TTC549 (cell line): ENCODE results near the gene CAMTA2.

Experiments used
- FAIRE-seq: peaks from 2 replicates; lab custom pipeline; 2012; peaks lifted over from hg19 to GRCh38; lab: Jason Lieb, UNC

CAMTA2 gene

GRCh38 chr17:4999430-5000093, 12.1 kb upstream of the CAMTA2 start:
- FAIRE-seq = no peak

GRCh38 chr17:4998732-4999429, 11.4 kb upstream of the CAMTA2 start:
- no peak for FAIRE-seq

- FAIRE-seq = no peak
Observed at GRCh38 chr17:4998027-4998731, 10.7 kb upstream of the CAMTA2 start.

- FAIRE-seq = no peak
Observed at GRCh38 chr17:4997302-4998026, 10.0 kb upstream of the CAMTA2 start, which contains the start of the genes INCA1 and KIF1C. Gene INCA1 (minus strand): TSS chr17:4997522. CDS start chr17:4994437, 3,085 bp downstream. Gene KIF1C (plus strand): TSS chr17:4997950. CDS start chr17:5000247, 2,297 bp downstream.

- FAIRE-seq = no peak
Observed at GRCh38 chr17:4994081-4994595, 6.7 kb upstream of the CAMTA2 start.

GRCh38 chr17:4987767-4988567, 492 bp upstream of the CAMTA2 start:
- FAIRE-seq = no peak

- no peak for FAIRE-seq
Observed at GRCh38 chr17:4986403-4986802, 1.1 kb downstream of the CAMTA2 start.

- no peak for FAIRE-seq
Observed at GRCh38 chr17:4982305-4982704, 5.2 kb downstream of the CAMTA2 start.

GRCh38 chr17:4980644-4981216, 6.7 kb downstream of the CAMTA2 start:
- peak; percentile 9 for FAIRE-seq

- no peak for FAIRE-seq
Observed at GRCh38 chr17:4978726-4979125, 8.7 kb downstream of the CAMTA2 start.

GRCh38 chr17:4974115-4974670, 13.3 kb downstream of the CAMTA2 start:
- FAIRE-seq = no peak

GRCh38 chr17:4973256-4974114, 14.0 kb downstream of the CAMTA2 start:
- FAIRE-seq = no peak

GRCh38 chr17:4972752-4973151, 14.7 kb downstream of the CAMTA2 start:
- no peak for FAIRE-seq

- FAIRE-seq = no peak
Observed at GRCh38 chr17:4972322-4972721, 15.2 kb downstream of the CAMTA2 start.

GRCh38 chr17:4971826-4972225, 15.6 kb downstream of the CAMTA2 start:
- no peak for FAIRE-seq

GRCh38 chr17:4970273-4970672, 17.2 kb downstream of the CAMTA2 start:
- FAIRE-seq = no peak

GRCh38 chr17:4969551-4970173, 17.8 kb downstream of the CAMTA2 start:
- FAIRE-seq = no peak

- FAIRE-seq = no peak
Observed at GRCh38 chr17:4969047-4969550, 18.4 kb downstream of the CAMTA2 start.

GRCh38 chr17:4968486-4969046, 18.9 kb downstream of the CAMTA2 start:
- FAIRE-seq = no peak
